AG10803 (cell line): ENCODE measurements around the gene GRID2.

ENCODE experiments used
- DNase-seq: peaks from one replicate; pipeline ENCODE4 v3.0.0; 2010; ENCODE audit warnings: low read depth
- H3K4me3 ChIP-seq: 2 replicates; pipeline ENCODE4 v1.5.1; 2011; ENCODE audit warnings: mild to moderate bottlenecking, low read length, control low read depth
- TF ChIP-seq, protein P1 (sequence below): conservative IDR thresholded peaks from 2 replicates; pipeline ENCODE4 v1.5.1; 2011; ENCODE audit warnings: mild to moderate bottlenecking, low read length, control low read depth, inconsistent platforms

GRID2 gene

DNA sequence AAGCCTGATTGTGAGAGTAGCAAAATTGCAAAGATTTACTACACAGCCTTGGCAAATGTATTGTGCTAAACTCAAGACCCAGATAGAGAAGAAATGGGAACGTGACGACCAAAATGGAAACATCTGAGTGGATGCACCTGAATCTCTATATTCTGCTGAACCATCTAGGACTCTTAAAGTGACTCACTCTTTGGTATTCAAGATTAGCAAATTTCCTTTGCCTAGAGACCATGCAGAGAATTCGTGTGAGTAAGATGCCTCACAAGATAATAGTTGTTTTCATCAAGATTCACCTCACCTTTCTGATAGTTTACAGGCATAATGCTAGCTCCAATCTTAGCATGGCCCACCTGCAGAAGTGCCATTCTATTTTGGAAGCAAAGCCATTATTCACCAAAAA, 1510.4 kb downstream of the GRID2 start:
- TF ChIP-seq, protein P1, sequence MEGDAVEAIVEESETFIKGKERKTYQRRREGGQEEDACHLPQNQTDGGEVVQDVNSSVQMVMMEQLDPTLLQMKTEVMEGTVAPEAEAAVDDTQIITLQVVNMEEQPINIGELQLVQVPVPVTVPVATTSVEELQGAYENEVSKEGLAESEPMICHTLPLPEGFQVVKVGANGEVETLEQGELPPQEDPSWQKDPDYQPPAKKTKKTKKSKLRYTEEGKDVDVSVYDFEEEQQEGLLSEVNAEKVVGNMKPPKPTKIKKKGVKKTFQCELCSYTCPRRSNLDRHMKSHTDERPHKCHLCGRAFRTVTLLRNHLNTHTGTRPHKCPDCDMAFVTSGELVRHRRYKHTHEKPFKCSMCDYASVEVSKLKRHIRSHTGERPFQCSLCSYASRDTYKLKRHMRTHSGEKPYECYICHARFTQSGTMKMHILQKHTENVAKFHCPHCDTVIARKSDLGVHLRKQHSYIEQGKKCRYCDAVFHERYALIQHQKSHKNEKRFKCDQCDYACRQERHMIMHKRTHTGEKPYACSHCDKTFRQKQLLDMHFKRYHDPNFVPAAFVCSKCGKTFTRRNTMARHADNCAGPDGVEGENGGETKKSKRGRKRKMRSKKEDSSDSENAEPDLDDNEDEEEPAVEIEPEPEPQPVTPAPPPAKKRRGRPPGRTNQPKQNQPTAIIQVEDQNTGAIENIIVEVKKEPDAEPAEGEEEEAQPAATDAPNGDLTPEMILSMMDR: no peak
- no peak overlapping the region for H3K4me3 ChIP-seq
- DNase-seq: no peak

DNA sequence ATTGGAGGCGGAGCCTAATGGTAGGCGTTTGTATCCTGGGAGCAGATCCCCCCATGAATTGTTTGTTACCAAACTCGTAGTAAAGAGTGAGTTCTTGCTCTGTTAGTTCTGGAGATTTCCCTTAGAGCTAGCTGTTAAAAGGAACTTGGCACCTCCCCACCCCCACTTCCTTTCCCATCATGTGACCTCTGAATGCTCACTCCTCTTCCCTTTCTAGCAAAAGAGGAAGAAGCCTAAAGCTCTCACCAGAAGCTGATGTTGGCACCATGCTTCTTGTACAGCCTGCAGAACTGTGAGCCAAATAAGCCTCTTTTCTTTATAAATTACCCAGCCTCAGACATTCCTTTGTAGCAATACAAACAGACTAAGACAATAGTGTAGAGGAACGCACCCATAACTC, 1511.0 kb downstream of the GRID2 start:
- H3K4me3 ChIP-seq: no peak overlapping the region
- TF ChIP-seq, protein P1: no peak
- no peak for DNase-seq
